Endothelial cell of umbilical vein (primary cell): ENCODE results near the gene PPP3CA. TPM values are rescaled to one million over a fixed set of nuclear protein-coding genes. Genes with fewer than 3 reads are reported as not detected.

Experiments
- BruUV-seq: library from RNA; stranded (reverse); fragments of 400-500 nt; replicated peaks from 2 replicates; lab custom pipeline; 2021; lab: Mats Ljungman, UMichigan
- CTCF ChIA-PET: fragments of 300-600, 350-600 bp; sonication (Branson Sonifier 250); formaldehyde crosslinking; loops from one replicate; lab custom pipeline; 2021; ENCODE audit warnings: antibody characterized with exemption, inconsistent platforms; lab: Charles Lee
- POLR2A ChIA-PET: fragments of 300-600, 350-600 bp; sonication (Branson Sonifier 250); formaldehyde crosslinking; loops from one replicate; lab custom pipeline; 2021; ENCODE audit warnings: antibody characterized with exemption, inconsistent platforms; lab: Charles Lee
- DNase-seq: peaks from one replicate; pipeline ENCODE4 v3.0.0-alpha.2; 2011; ENCODE audit warnings: low read depth, low spot score
- FAIRE-seq: peaks from 2 replicates; lab custom pipeline; 2011; peaks lifted over from hg19 to GRCh38; lab: Jason Lieb, UNC
- H2AFZ ChIP-seq: 2 replicates; pipeline ENCODE4 v1.6.0; 2012; ENCODE audit warnings: low read depth, low read length, control low read depth, inconsistent platforms
- H3K27ac ChIP-seq: 2 replicates; pipeline ENCODE4 v1.5.1; 2011; ENCODE audit warnings: low read depth, mild to moderate bottlenecking, control low read depth, low read length, moderate library complexity; ENCODE audit not compliant: insufficient read depth
- H3K27me3 ChIP-seq, 2 experiments: 2 replicates each; pipeline versions ENCODE4 v1.6.0 to v1.6.1; 2011; ENCODE audit warnings: low read length in 2 of 2, mixed read lengths in 1 of 2; ENCODE audit not compliant: control insufficient read depth in 2 of 2, insufficient read depth in 2 of 2
- H3K36me3 ChIP-seq, 2 experiments: 2 replicates in 1 of 2; 3 replicates in 1 of 2; pipeline ENCODE4 v1.5.1; 2011; ENCODE audit warnings: low read length in 2 of 2, mild to moderate bottlenecking in 1 of 2, moderate library complexity in 1 of 2; ENCODE audit not compliant: control insufficient read depth in 2 of 2, insufficient read depth in 2 of 2; ENCODE audit errors: extremely low read depth in 1 of 2
- H3K4me1 ChIP-seq: 3 replicates; pipeline ENCODE4 v1.5.1; 2011; ENCODE audit warnings: mild to moderate bottlenecking, low read length; ENCODE audit not compliant: control insufficient read depth, insufficient read depth; ENCODE audit errors: extremely low read depth
- H3K4me2 ChIP-seq: 2 replicates; pipeline ENCODE4 v1.6.1; 2011; ENCODE audit warnings: low read length, control low read depth, mixed read lengths; ENCODE audit not compliant: insufficient read depth
- H3K4me3 ChIP-seq, 3 experiments: fragments of 200-600 bp in 1 of 3; sonication (generic), shearing (Covaris generic) in 1 of 3; replicated peaks in 1 of 3; 2 replicates each; pipeline ENCODE4 v1.5.1; 2011 to 2016; ENCODE audit warnings: control low read depth in 3 of 3, low read length in 3 of 3, mild to moderate bottlenecking in 2 of 3, inconsistent platforms in 1 of 3, low read depth in 1 of 3, moderate library complexity in 1 of 3; ENCODE audit not compliant: insufficient read depth in 1 of 3
- H3K79me2 ChIP-seq: 2 replicates; pipeline ENCODE4 v1.6.0; 2012; ENCODE audit warnings: low read length, inconsistent platforms; ENCODE audit not compliant: control insufficient read depth, insufficient read depth
- H3K9ac ChIP-seq: replicated peaks from 2 replicates; pipeline ENCODE3; 2011; ENCODE audit warnings: low read length, control low read depth; ENCODE audit not compliant: insufficient read depth; ENCODE audit errors: extremely low read depth
- H3K9me1 ChIP-seq: replicated peaks from 3 replicates; pipeline ENCODE4 v1.6.0; 2011; ENCODE audit warnings: mild to moderate bottlenecking, low read length; ENCODE audit not compliant: control insufficient read depth, insufficient read depth; ENCODE audit errors: extremely low read depth
- H3K9me3 ChIP-seq: replicated peaks from 2 replicates; pipeline ENCODE4 v1.5.1; 2012; ENCODE audit warnings: low read length, inconsistent platforms; ENCODE audit not compliant: control insufficient read depth, insufficient read depth
- H4K20me1 ChIP-seq: replicated peaks from 2 replicates; pipeline ENCODE3; 2011; ENCODE audit warnings: mild to moderate bottlenecking, low read length; ENCODE audit not compliant: control insufficient read depth, insufficient read depth; ENCODE audit errors: extremely low read depth
- CTCF ChIP-seq, 2 donors: IDR thresholded peaks; 1 replicate in 1 of 2; 2 replicates in 1 of 2; pipeline ENCODE4 v1.5.1; 2011; ENCODE audit warnings: low read length in 2 of 2, mild to moderate bottlenecking in 2 of 2, moderate library complexity in 2 of 2, control low read depth in 1 of 2, inconsistent platforms in 1 of 2, low read depth in 1 of 2; ENCODE audit not compliant: insufficient read depth in 1 of 2; ENCODE audit errors: extremely low read depth in 1 of 2
- EZH2 ChIP-seq: IDR thresholded peaks from 2 replicates; pipeline ENCODE4 v1.6.1; 2012; ENCODE audit warnings: borderline replicate concordance, low read depth, mild to moderate bottlenecking, moderate library complexity, low read length, inconsistent platforms; ENCODE audit not compliant: severe bottlenecking
- FOS ChIP-seq: IDR thresholded peaks from 2 replicates; pipeline ENCODE4 v1.6.1; 2011; ENCODE audit warnings: mild to moderate bottlenecking, low read length, moderate library complexity, borderline replicate concordance; ENCODE audit not compliant: insufficient read depth
- GATA2 ChIP-seq: IDR thresholded peaks from 2 replicates; pipeline ENCODE4 v1.7.0; 2011; ENCODE audit warnings: low read depth, mild to moderate bottlenecking, moderate library complexity, mixed read lengths, low read length; ENCODE audit not compliant: insufficient read length, insufficient read depth
- JUN ChIP-seq: IDR thresholded peaks from 2 replicates; pipeline ENCODE4 v1.6.1; 2011; ENCODE audit warnings: borderline replicate concordance, low read depth; ENCODE audit not compliant: insufficient read length, insufficient read depth
- MAX ChIP-seq: IDR thresholded peaks from 2 replicates; pipeline ENCODE4 v1.6.1; 2011; ENCODE audit not compliant: insufficient read depth, insufficient read length
- MYC ChIP-seq: IDR thresholded peaks from one replicate; pipeline ENCODE4 v1.6.1; 2011; ENCODE audit warnings: mild to moderate bottlenecking, low read depth, low read length
- POLR2A ChIP-seq: IDR thresholded peaks from 2 replicates; pipeline ENCODE4 v1.6.1; 2012; ENCODE audit warnings: low read depth, mild to moderate bottlenecking, control low read depth, low read length
- POLR2AphosphoS5 ChIP-seq: IDR thresholded peaks from 2 replicates; pipeline ENCODE4 v1.6.1; 2012; ENCODE audit warnings: low read depth, mild to moderate bottlenecking, control low read depth, low read length, moderate library complexity; ENCODE audit not compliant: insufficient read depth
- dilution Hi-C: fragments of 300-500 bp; cut with MboI; formaldehyde crosslinking; loops from one replicate; pipeline ENCODE4 v1.15.0; 2019; ENCODE audit warnings: low sequenced_read_pairs; ENCODE audit not compliant: extremely low pct_ligation_motif_present
- intact Hi-C: fragments of 100-400 bp; cut with micrococcal nuclease; formaldehyde crosslinking; loops from one replicate; pipeline ENCODE4 v1.10.0; 2022
- polyA plus RNA-seq, 4 experiments: library from polyadenylated mRNA; depleted of rRNA in 3 of 4; stranded (reverse) in 3 of 4; unstranded in 1 of 4; fragments of >200 nt; gene quantifications; 2 replicates each; pipeline versions ENCODE4 v1.2.1 to v1.2.3, GENCODE V29; 2011 to 2012; ENCODE audit warnings: missing spikeins in 1 of 4
- total RNA-seq: library from RNA; stranded (reverse); gene quantifications from 2 replicates; pipeline ENCODE4 v1.2.3, GENCODE V29; 2021

Gene PPP3CA
- total and polyA plus RNA-seq, 2 donors (not counting 3 experiments of a cell fraction or from before 2014, with no cell fraction given) = 7.0 to 43.3 TPM

GRCh38 chr4:101279377-101279871 lies 67.9 kb downstream of the PPP3CA start:
- Histone ChIP-seq H3K27me3 (no peaks in the 10 kb centered on the region), H2AFZ (no peak overlapping the region), H3K36me3 (no peaks in the 10 kb centered on the region), H3K4me3 (no peak overlapping the region), H3K27ac (peak overlapping the region; percentile 11), H3K9me1 (no peaks in the 10 kb centered on the region), H3K9ac (no peak overlapping the region), H3K79me2 (peaks cover 2% of the 10 kb centered on the region), H3K4me2 (peak overlapping the region; percentile 16), H3K9me3 (no peaks in the 10 kb centered on the region), H4K20me1 (peaks cover 2% of the 10 kb centered on the region), H3K4me1 (peaks cover 20% of the 10 kb centered on the region)
- ChIA-PET POLR2A (no interaction called here), CTCF (interaction anchor here (1.0 to 1.5 kb wide), 3 partner anchors 9 to 18 kb away, joined by 3 to 4 read pairs (median 3); no protein-coding TSS in a partner anchor)
- no TSS peak for BruUV-seq
- no peak for FAIRE-seq
- peak; percentile 67 for DNase-seq
- no peak for TF ChIP-seq EZH2
- TF ChIP-seq POLR2A = no peak
- TF ChIP-seq JUN = no peak
- TF ChIP-seq MAX = no peak
- no peak for TF ChIP-seq MYC
- TF ChIP-seq POLR2AphosphoS5 = no peak
- TF ChIP-seq GATA2 = no peak
- TF ChIP-seq FOS = no peak
- no peak for TF ChIP-seq CTCF (IDR thresholded peaks at IDR 0.05; ENCODE audit: extremely low read depth in 1 of 2, insufficient read depth in 1 of 2, low read depth in 1 of 2, low read length in 2 of 2)
- dilution Hi-C loops (no loop called here), intact Hi-C loops (no loop called here)
